GM12878 (cell line): Measurements from ENCODE around the gene ARAP1. TPM values are rescaled to one million over a fixed set of nuclear protein-coding genes. Genes with fewer than 3 reads are reported as not detected.

Source experiments
- microRNA-seq: library from miRNA; unstranded; fragments of <30 nt; microRNA quantifications from one replicate; pipeline ENCODE4, GENCODE V29; 2018
- polyA plus RNA-seq, 11 experiments: library from polyadenylated mRNA; depleted of rRNA in 4 of 11; unstranded in 6 of 11; stranded (reverse) in 5 of 11; fragments of >200 nt; fragmentation: Nextera tagmentation in 4 of 11; fragmentation: Illumina TruSeq in 1 of 11; extraction: Ambion mirVana in 4 of 11; extraction: Trizol in 1 of 11; gene quantifications; 1 replicate in 1 of 11; 2 replicates in 10 of 11; pipeline versions ENCODE4 v1.2.1 to v1.2.3, GENCODE V29; 2011 to 2016; ENCODE audit warnings: inconsistent platforms in 2 of 11, missing spikeins in 2 of 11, low read depth in 1 of 11
- small RNA-seq: library from RNA; depleted of rRNA; stranded (forward); fragments of <200 nt; gene quantifications from one replicate; pipeline ENCODE3, GENCODE V24; 2014
- total RNA-seq, 4 experiments: library from RNA; depleted of rRNA in 3 of 4; stranded (reverse); fragments of >200 nt in 3 of 4; fragmentation: Illumina TruSeq in 1 of 4; extraction: Trizol in 1 of 4; gene quantifications; 2 replicates each; pipeline versions ENCODE4 v1.2.1 to v1.2.3, GENCODE V29; 2013 to 2021
- TF ChIP-seq, protein P1 (sequence below): fragments of 450-650 bp; IDR thresholded peaks from 2 replicates; pipeline ENCODE4 v1.6.1; 2018; ENCODE audit warnings: borderline replicate concordance, mild to moderate bottlenecking; ENCODE audit not compliant: partially characterized antibody

The ARAP1 gene
- total and polyA plus RNA-seq, 10 of the 15 experiments (the other 5 are each of a cell fraction or from before 2014, with no cell fraction given) = 0.55 to 102 (median 51.0) TPM

DNA sequence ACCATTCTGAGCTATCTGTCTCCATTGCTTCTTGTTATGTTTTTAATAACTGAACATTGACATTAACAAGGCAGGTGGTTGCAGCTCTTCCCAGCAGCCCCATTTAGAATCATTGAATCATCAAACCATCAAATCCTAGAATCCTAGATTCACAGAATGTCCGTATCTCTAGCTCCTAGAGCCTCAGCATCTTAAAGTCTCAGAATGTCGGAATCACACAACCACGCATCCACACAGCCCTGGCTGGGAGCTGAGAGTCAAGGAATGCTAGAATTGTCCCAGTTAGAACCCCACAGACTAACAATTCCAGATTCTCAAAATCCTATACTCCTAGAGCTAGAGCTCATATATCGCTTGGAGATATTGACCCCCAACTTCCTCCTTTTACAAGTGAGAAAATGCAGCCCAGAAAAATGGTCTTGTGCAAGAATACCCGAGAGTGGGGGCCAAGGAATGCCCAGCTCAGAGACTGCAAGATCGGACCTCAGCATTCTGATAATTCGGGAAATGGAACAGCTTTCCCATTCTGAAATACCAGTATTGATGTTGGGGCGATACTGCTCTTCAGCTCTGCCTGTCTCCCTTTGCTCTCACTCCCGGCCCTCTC, 116.8 kb downstream of the ARAP1 start (continued):
- TF ChIP-seq, protein P1, sequence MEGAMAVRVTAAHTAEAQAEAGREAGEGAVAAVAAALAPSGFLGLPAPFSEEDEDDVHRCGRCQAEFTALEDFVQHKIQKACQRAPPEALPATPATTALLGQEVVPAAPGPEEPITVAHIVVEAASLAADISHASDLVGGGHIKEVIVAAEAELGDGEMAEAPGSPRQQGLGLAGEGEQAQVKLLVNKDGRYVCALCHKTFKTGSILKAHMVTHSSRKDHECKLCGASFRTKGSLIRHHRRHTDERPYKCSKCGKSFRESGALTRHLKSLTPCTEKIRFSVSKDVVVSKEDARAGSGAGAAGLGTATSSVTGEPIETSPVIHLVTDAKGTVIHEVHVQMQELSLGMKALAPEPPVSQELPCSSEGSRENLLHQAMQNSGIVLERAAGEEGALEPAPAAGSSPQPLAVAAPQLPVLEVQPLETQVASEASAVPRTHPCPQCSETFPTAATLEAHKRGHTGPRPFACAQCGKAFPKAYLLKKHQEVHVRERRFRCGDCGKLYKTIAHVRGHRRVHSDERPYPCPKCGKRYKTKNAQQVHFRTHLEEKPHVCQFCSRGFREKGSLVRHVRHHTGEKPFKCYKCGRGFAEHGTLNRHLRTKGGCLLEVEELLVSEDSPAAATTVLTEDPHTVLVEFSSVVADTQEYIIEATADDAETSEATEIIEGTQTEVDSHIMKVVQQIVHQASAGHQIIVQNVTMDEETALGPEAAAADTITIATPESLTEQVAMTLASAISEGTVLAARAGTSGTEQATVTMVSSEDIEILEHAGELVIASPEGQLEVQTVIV = no peak

Small RNA genes within 50 kb of the gene (microRNA-seq; reads per million reads assigned to microRNA genes)
- not detected for gene MIR4692

Small RNA genes within 50 kb of the gene (small RNA-seq; reads per million reads assigned to genes)
- gene MIR4692 (not detected), gene RF00019 (not detected)

Other genes with a start within 250 kb of the ARAP1 start
- gene PDE2A, start 78.0 kb downstream of the ARAP1 start, total RNA-seq (2014; rRNA removed) = 0.33 TPM in 1 of 2 replicates, not detected in the other
- 0.05 TPM in 1 of 2 replicates, not detected in the other for gene PDE2A, start 78.0 kb downstream of the ARAP1 start, total RNA-seq (2014; rRNA removed; fragmentation: Illumina TruSeq; extraction: Trizol)
- gene PDE2A, start 78.0 kb downstream of the ARAP1 start, total RNA-seq (2021) = 0.15 and 0.24 TPM in 2 replicates
- gene PDE2A, start 78.0 kb downstream of the ARAP1 start, polyA plus RNA-seq (2011; rRNA removed) = 0.06 and 0.11 TPM in 2 replicates
- gene PDE2A, start 78.0 kb downstream of the ARAP1 start, polyA plus RNA-seq (2014; fragmentation: Illumina TruSeq; extraction: Trizol) = 0.10 TPM in 1 of 2 replicates, not detected in the other
- not detected for gene PDE2A, start 78.0 kb downstream of the ARAP1 start, polyA plus RNA-seq (2014; fragmentation: Nextera tagmentation; extraction: Ambion mirVana)
- gene PDE2A, start 78.0 kb downstream of the ARAP1 start, polyA plus RNA-seq (2014; rRNA removed) = 0.06 TPM in 1 of 2 replicates, not detected in the other
- gene PDE2A, start 78.0 kb downstream of the ARAP1 start, polyA plus RNA-seq (2016; fragmentation: Nextera tagmentation; extraction: Ambion mirVana) = not detected
- gene STARD10, start 41.6 kb upstream of the ARAP1 start, total RNA-seq (2014; rRNA removed) = 29.0 and 29.3 TPM in 2 replicates
- gene STARD10, start 41.6 kb upstream of the ARAP1 start, total RNA-seq (2014; rRNA removed; fragmentation: Illumina TruSeq; extraction: Trizol) = 21.7 and 22.2 TPM in 2 replicates
- gene STARD10, start 41.6 kb upstream of the ARAP1 start, total RNA-seq (2021) = 24.0 and 29.8 TPM in 2 replicates
- 28.0 and 43.2 TPM in 2 replicates for gene STARD10, start 41.6 kb upstream of the ARAP1 start, polyA plus RNA-seq (2011; rRNA removed)
- gene STARD10, start 41.6 kb upstream of the ARAP1 start, polyA plus RNA-seq (2014; fragmentation: Illumina TruSeq; extraction: Trizol) = 23.7 and 24.4 TPM in 2 replicates
- under 1 TPM; 0.15 to 0.21 TPM for gene STARD10, start 41.6 kb upstream of the ARAP1 start, polyA plus RNA-seq (2014; fragmentation: Nextera tagmentation; extraction: Ambion mirVana)
- gene STARD10, start 41.6 kb upstream of the ARAP1 start, polyA plus RNA-seq (2014; rRNA removed) = 27.8 and 36.3 TPM in 2 replicates
- gene STARD10, start 41.6 kb upstream of the ARAP1 start, polyA plus RNA-seq (2016; fragmentation: Nextera tagmentation; extraction: Ambion mirVana) = 10 to 100 TPM; 10.3 to 11.4 TPM
- gene ATG16L2, start 62.0 kb upstream of the ARAP1 start, total RNA-seq (2014; rRNA removed) = 28.2 and 34.1 TPM in 2 replicates
- 21.5 and 24.5 TPM in 2 replicates for gene ATG16L2, start 62.0 kb upstream of the ARAP1 start, total RNA-seq (2014; rRNA removed; fragmentation: Illumina TruSeq; extraction: Trizol)
- gene ATG16L2, start 62.0 kb upstream of the ARAP1 start, total RNA-seq (2021) = 39.8 and 46.4 TPM in 2 replicates
- 49.5 and 67.7 TPM in 2 replicates for gene ATG16L2, start 62.0 kb upstream of the ARAP1 start, polyA plus RNA-seq (2011; rRNA removed)
- gene ATG16L2, start 62.0 kb upstream of the ARAP1 start, polyA plus RNA-seq (2014; fragmentation: Illumina TruSeq; extraction: Trizol) = 35.6 and 39.8 TPM in 2 replicates
- gene ATG16L2, start 62.0 kb upstream of the ARAP1 start, polyA plus RNA-seq (2014; fragmentation: Nextera tagmentation; extraction: Ambion mirVana) = 1 to 10 TPM; 1.9 to 5.3 TPM
- gene ATG16L2, start 62.0 kb upstream of the ARAP1 start, polyA plus RNA-seq (2014; rRNA removed) = 65.4 and 67.6 TPM in 2 replicates
- 10 to 100 TPM; 25.9 to 32.6 TPM for gene ATG16L2, start 62.0 kb upstream of the ARAP1 start, polyA plus RNA-seq (2016; fragmentation: Nextera tagmentation; extraction: Ambion mirVana)